GM12892 (cell line): ENCODE results near the gene DLG2.

Experiments
- POLR2A ChIP-seq: IDR thresholded peaks from 2 replicates; pipeline ENCODE4 v1.6.1; 2011; ENCODE audit warnings: low read depth, low read length, control low read depth
- POLR2AphosphoS5 ChIP-seq: IDR thresholded peaks from 2 replicates; pipeline ENCODE4 v1.6.1; 2011; ENCODE audit warnings: low read depth, low read length, control low read depth

- TF ChIP-seq POLR2AphosphoS5: no peak
- TF ChIP-seq POLR2A: no peak
Measured at GRCh38 chr11:84071851-84072250, 1555.3 kb downstream of the DLG2 start.
